ENCODE measurements around the gene TWIST2. TPM values are rescaled to one million over a fixed set of nuclear protein-coding genes. Genes with fewer than 3 reads are reported as not detected.

TWIST2 gene
- total and polyA plus RNA-seq, 9 of the 15 experiments (the other 6 are each of a cell fraction or from before 2014, with no cell fraction given), result not detected

DNA sequence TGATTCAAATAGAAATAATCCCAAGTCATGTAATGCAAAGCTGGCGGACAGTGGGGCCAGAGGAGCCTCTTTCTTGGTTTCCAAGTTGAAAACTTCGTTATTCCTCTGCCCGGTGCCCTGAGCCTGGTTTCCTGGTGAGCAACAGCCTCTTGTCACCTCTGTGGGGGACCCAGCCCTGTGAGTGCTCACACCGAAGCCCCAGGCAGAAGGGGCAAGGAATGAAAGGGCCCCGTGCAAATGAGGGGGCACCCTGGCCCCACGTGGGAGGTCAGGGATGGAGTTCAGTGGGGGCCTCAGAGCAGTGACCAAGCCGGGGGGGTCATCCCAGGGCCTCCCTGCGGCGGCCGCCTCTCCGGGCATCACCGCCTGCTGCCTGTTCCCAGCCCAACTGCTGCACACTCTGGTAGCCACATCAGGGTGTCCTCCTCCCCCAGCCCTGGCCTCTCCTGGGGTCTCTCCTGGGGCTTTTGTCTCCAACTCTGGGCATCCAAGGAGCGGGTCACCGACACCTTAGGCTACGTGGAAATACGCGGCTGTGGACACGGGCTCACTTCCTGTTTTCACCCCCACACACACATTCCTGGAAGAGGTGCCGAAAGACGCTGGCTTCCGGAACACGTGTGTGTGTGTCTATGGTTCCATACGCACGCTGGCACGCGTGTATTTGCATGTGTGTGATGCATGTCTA is 64.5 kb downstream of the TWIST2 start:
- Histone ChIP-seq H3K4me1 (replicated peaks in 1 of 2; ENCODE audit: control insufficient read depth in 2 of 2, insufficient read depth in 2 of 2, low read length in 2 of 2) (peaks cover 0 to 4% of the 10 kb centered on the region in 2 experiments; a peak in 1 of 5 replicates), H3K79me2 (ENCODE audit: control insufficient read depth, insufficient read depth, low read length) (no peaks in the 10 kb centered on the region), H3K9me3 (replicated peaks; ENCODE audit: control insufficient read depth, insufficient read depth, low read depth, low read length) (no peaks in the 10 kb centered on the region), H4K20me1 (replicated peaks; ENCODE audit: control insufficient read depth, insufficient read depth, low read length) (no peaks in the 10 kb centered on the region), H3K36me3 (ENCODE audit: control insufficient read depth, insufficient read depth, low read length) (no peaks in the 10 kb centered on the region), H3K9me1 (ENCODE audit: control insufficient read depth, insufficient read depth, low read length) (no peaks in the 10 kb centered on the region), H3K27ac (ENCODE audit: extremely low read depth, low read depth, low read length) (no peak overlapping the region), H3K4me3 (no peak overlapping the region), H3K27me3 (ENCODE audit: control insufficient read depth in 2 of 2, insufficient read depth in 2 of 2, low read length in 2 of 2) (peaks cover 3 to 45% of the 10 kb centered on the region in 2 experiments; a peak in 3 of 5 replicates), H3K4me2 (ENCODE audit: insufficient read depth, low read length) (no peak overlapping the region), H2AFZ (ENCODE audit: low read depth, low read length) (no peak overlapping the region), H3K9ac (ENCODE audit: insufficient read depth in 1 of 2, low read depth in 2 of 2, low read length in 2 of 2) (no peak overlapping the region)
- TF ChIP-seq HNRNPH1 (optimal IDR thresholded peaks at IDR 0.05; ENCODE audit: low read depth, low read length), result no peak
- TF ChIP-seq, protein P1, sequence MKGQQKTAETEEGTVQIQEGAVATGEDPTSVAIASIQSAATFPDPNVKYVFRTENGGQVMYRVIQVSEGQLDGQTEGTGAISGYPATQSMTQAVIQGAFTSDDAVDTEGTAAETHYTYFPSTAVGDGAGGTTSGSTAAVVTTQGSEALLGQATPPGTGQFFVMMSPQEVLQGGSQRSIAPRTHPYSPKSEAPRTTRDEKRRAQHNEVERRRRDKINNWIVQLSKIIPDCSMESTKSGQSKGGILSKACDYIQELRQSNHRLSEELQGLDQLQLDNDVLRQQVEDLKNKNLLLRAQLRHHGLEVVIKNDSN (CRISPR knock-in tag; IDR thresholded peaks at IDR 0.05), result no peak
- TF ChIP-seq CREB1 (IDR thresholded peaks at IDR 0.05), result no peak
- TF ChIP-seq CREB1 (CRISPR knock-in tag; IDR thresholded peaks at IDR 0.05), result no peak
- DNase-seq (ENCODE audit: extremely low read depth in 1 of 4, low spot score in 3 of 4), result no peak
- POLR2A ChIA-PET, result no interaction called here
- CTCF ChIA-PET (ENCODE audit: low intra/inter-chr PET ratio), result no interaction called here
- in situ Hi-C loops (cut with MboI) (no loop called here), intact Hi-C loops (cut with micrococcal nuclease) (no loop called here)
- no TSS peak for BruUV-seq (replicated peaks)
- FAIRE-seq, result no peak
- WGBS (ENCODE audit: insufficient coverage, low coverage, missing lambda C conversion rate), result 1% methylated on average over 24 of the region's 26 CpGs
- no peak for ATAC-seq

All from K562 (cell line).